ENCODE measurements around the gene PYROXD2.

The PYROXD2 gene

DNA sequence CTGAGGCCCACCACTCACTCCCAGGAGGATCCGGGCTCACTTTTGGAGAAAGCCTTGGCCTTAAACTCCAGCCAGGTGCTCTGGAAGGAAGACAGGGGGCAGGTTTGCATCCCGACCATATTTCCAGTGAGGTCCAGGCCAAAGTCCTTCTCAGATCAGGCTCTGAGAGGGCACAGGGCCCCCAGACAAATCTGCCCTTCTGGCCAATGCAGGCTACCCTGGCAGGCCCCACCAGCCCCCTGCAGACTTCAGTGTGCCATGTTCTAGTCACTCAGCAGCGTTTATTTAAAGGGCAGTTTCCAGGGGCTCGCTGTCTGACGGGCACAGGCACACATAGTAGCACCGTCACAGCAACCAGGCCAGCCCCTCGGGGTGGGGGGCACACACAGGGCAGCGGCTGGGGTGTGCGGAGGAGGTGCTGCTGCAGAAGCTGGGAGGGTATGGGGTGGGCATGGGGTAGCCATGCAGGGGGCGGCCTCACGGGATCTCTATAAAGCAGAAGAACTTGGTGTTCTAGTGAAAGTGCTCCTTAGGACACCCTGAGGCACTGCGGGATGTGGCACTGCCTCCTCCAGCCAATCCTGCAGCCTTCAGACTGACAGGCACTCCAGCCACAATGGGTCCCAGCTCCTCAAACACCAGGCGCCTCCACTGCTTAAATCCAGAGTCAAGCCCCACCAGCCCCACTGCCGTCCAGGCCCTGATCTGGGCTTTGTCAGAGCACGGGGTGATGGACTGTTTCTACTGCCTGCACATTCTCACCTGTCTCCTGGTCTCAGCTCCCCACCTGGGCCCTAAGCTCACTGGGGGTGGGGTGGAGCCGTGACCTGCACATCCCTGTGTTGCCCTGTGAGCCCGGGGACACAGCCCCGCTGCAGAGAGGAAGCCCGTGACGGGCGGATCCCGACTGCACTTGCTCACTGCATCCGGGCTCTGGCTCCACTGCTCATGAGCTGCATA is 9.6 kb upstream of the PYROXD2 start:
- TF ChIP-seq, protein P1, sequence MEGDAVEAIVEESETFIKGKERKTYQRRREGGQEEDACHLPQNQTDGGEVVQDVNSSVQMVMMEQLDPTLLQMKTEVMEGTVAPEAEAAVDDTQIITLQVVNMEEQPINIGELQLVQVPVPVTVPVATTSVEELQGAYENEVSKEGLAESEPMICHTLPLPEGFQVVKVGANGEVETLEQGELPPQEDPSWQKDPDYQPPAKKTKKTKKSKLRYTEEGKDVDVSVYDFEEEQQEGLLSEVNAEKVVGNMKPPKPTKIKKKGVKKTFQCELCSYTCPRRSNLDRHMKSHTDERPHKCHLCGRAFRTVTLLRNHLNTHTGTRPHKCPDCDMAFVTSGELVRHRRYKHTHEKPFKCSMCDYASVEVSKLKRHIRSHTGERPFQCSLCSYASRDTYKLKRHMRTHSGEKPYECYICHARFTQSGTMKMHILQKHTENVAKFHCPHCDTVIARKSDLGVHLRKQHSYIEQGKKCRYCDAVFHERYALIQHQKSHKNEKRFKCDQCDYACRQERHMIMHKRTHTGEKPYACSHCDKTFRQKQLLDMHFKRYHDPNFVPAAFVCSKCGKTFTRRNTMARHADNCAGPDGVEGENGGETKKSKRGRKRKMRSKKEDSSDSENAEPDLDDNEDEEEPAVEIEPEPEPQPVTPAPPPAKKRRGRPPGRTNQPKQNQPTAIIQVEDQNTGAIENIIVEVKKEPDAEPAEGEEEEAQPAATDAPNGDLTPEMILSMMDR (IDR thresholded peaks at IDR 0.05; ENCODE audit: extremely low read depth, missing control alignments), result no peak
- DNase-seq (ENCODE audit: low spot score), result no peak

DNA sequence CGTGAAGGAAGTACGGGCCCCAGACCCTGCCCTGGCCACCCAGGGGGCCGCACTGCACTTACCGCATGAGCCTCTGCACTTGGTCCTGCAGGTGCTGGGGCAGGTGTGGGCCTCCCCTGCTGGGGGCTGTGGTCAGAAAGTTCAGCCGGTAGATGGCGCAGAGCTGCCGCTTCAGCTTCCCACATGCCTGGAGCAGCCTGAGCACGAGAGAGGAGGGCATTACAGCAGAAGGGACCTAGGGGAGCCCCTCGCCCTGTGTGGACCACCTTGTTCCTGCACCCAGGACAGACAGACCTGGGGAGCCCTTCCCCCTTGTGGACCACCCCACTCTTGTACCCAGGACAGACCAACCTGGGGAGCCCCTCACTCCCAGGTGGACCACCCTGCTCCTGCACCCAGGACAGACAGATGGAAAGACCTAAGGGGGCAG is 8.7 kb upstream of the PYROXD2 start:
- TF ChIP-seq, protein P1 (IDR thresholded peaks at IDR 0.05; ENCODE audit: extremely low read depth, missing control alignments), result no peak
- DNase-seq (ENCODE audit: low spot score), result no peak

DNA sequence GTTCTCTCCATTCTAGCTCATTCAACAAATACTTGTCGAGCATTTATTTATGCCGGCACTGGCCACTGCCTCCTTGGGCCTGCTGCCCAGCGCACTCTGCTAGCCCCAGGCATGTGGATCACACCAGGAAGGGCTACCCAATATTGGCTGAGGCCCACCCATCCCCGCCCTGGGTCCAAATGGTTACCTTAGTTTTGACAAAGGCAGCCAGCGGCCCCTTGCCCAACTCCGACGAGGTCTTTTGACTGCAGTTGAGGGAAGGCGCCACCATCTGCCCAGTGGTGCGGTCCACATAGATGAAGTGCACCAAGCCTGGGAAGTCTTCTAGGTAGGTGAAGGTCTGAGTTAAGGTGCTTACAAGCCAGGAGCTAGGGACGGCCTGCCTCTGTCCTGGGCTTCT is 7.2 kb upstream of the PYROXD2 start:
- TF ChIP-seq, protein P1 (IDR thresholded peaks at IDR 0.05; ENCODE audit: extremely low read depth, missing control alignments), result no peak
- no peak for DNase-seq (ENCODE audit: low spot score)

DNA sequence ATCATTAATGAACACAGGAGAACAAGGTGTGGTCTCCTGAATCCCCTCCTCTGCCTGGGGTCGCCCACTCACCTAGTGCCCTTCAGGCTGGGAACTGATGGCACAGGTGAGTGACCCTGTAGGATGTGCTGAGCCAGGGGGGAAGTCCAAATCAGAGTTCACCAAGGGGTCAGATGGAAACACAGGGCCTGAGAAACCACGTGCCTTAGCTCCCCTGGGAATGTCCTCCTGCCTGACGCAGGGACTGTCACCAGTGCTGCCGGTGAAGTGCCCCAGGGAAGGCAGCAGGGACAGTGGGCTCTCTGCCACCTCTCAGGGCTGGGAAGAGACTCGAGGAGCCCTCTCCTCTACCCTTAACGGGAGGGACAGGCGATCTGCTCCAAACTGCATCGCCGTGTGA is 5.8 kb upstream of the PYROXD2 start:
- TF ChIP-seq, protein P1 (IDR thresholded peaks at IDR 0.05; ENCODE audit: extremely low read depth, missing control alignments), result no peak
- no peak for DNase-seq (ENCODE audit: low spot score)

DNA sequence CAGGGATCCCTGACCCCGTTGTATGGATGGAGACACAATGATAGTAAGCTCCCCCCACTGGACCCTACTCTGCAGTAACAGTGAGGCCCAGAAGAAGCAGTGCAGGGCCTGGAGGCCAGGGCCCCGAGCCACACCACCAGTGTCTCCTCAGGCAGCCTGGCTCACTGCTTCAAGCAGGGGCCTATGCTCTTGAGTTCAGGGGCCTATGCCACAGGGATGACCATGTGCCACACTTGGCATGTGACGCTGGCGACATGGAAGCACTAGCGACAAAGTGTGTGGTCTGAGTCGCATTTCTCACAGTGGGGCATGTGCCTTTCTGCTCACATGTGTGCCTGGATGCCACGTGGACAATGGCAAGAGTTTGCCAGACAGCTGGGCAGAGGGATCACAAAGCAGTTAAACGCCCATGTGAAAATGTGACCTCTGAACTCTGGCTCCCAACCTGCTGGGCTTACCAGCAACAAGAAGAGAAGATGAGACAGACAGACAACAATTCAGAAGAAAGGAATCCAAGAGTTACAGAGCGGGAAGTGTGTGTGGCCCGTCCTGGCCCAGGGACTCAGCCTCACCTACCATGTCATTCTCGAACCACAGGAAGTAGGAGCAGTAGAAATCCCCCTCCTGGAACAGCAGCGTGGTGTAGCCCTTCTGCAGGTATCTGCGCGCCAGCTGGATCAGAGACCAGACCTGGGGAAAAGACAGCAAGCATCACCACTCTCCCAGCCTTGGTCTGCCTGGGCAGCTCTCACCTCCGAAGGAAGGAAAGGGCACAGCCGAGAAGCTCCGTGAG is 4.7 kb upstream of the PYROXD2 start:
- TF ChIP-seq, protein P1 (IDR thresholded peaks at IDR 0.05; ENCODE audit: extremely low read depth, missing control alignments), result no peak
- DNase-seq (ENCODE audit: low spot score), result no peak

DNA sequence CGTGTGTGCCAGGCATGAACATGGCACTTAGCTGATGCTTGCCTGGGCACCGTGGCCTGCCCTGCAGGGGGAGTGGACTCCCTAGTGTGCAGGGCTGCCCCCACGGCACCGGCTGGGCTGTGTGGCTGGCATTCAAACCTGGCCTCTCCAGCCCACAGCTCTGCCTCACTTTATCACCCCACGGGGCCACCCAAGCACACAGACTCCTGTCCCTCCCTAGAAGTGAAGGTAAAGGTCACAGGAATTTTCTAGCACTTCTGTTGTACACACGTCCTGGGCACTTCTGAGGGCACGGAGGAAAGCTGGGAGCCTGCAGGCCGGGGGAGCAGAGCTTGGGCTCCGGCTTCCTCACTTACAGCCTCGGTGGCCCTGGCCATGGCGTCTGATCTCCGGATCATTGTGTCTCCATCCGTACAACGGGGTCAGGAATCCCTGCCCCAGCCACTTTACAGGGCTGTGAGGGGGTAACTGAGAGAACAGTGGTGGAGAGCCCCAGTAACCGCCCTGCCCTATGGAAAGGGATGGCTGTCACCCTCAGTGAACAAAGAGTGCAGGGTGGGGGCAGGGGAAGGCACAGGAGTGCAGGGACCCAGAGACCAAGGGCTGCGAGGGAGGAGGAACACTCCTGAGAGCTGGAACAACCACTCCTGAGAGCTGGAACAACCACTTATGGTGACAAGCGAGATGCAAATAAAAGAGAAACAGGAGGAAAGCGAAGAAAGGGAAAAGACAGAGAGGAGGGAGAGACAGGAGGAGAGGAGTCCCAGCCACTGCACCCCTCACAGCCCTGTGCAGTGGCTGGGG is 3.9 kb upstream of the PYROXD2 start:
- TF ChIP-seq, protein P1 (IDR thresholded peaks at IDR 0.05; ENCODE audit: extremely low read depth, missing control alignments), result no peak
- no peak for DNase-seq (ENCODE audit: low spot score)
